Right ventricle myocardium inferior (tissue), 1 donor: ENCODE measurements around the gene G6PC2. TPM values are rescaled to one million over a fixed set of nuclear protein-coding genes. Genes with fewer than 3 reads are reported as not detected.
"Not testable (repeated sequence)": the region's sequence is repeated elsewhere in the genome, so short reads cannot be mapped to it uniquely, and the experiment has no call there.

ENCODE experiments used
- ATAC-seq: fragments of 200-7000 bp; cut with Tn5 transposase; one replicate; pipeline ENCODE4 v1.9.1; 2020; ENCODE audit warnings: mild to moderate bottlenecking, moderate library complexity
- DNase-seq: peaks from one replicate; pipeline ENCODE4 v3.0.0; 2021; ENCODE audit errors: missing footprints
- intact Hi-C: fragments of 100-400 bp; cut with DNase I; formaldehyde crosslinking; loops from one replicate; pipeline ENCODE4 v1.11.0; 2022
- long read RNA-seq: library from polyadenylated mRNA; unstranded; transcript quantifications from one replicate; pipeline ENCODE4 v2.0.0, GENCODE V29; 2021
- total RNA-seq: library from RNA; stranded (reverse); fragmentation: NEBNext Ultra II Directional; extraction: Animal tissue kit (Norgen Biotek cat#: 25700); gene quantifications from one replicate; pipeline ENCODE4 v1.2.1, GENCODE V29; 2021
- donor health status: DM: no; HTN: yes; CAD: no; lungs with severe emphysema.

Gene G6PC2, protein sequence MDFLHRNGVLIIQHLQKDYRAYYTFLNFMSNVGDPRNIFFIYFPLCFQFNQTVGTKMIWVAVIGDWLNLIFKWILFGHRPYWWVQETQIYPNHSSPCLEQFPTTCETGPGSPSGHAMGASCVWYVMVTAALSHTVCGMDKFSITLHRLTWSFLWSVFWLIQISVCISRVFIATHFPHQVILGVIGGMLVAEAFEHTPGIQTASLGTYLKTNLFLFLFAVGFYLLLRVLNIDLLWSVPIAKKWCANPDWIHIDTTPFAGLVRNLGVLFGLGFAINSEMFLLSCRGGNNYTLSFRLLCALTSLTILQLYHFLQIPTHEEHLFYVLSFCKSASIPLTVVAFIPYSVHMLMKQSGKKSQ
- not detected for total RNA-seq
- long read RNA-seq = 0 reads

- intact Hi-C loops = no loop called here
- ATAC-seq (no peak), DNase-seq (no peak)
These were observed at the start of gene G6PC2 for GRCh38 chr2:168901003-168901402. Gene G6PC2, plus strand, starts transcription at chr2:168901291. Its CDS starts 41 bp downstream, at chr2:168901332.

DNA sequence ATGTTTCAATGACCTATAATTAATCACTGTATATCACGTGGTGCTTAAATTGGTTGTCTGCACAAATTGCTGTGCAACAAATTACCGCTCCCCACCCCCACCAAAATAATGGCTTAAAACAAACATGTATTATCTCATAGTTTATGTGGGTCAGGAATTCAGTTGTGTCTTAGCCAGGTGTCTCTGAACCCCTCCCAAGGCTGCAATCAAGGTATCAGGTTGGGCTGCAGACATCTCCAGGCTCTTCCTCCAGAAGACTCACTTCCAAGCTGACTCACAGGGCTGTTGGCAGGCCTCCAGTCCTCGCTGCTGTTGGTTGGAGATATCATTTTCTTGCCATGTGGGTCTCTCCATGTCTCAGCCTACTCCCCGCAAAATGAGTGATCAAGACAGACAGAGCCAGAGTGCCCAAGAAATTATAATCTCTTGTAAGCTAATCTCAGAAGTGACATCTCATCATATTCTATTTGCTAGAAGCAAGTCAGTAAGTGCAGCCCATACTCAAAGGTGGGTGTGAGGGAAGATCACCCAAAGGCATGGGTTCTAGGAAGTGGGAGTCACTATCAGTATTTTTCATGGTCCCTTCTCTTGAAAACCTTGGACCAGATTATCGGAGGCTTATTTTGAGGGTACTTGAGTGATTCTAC is 49.3 kb upstream of the G6PC2 start:
- ATAC-seq = no peak
- DNase-seq = no peak
- intact Hi-C loops = loop anchor here (2.0 kb wide), 1 partner anchor 79 kb away; no protein-coding TSS in a partner anchor

GRCh38 chr2:168852481-168852880 is 48.6 kb upstream of the G6PC2 start:
- DNase-seq (no peak), ATAC-seq (no peak)
- intact Hi-C loops = no loop called here

- no peak for DNase-seq
- no peak for ATAC-seq
- intact Hi-C loops = no loop called here
These were observed 47.6 kb upstream of the G6PC2 start for GRCh38 chr2:168853471-168853870.

DNA sequence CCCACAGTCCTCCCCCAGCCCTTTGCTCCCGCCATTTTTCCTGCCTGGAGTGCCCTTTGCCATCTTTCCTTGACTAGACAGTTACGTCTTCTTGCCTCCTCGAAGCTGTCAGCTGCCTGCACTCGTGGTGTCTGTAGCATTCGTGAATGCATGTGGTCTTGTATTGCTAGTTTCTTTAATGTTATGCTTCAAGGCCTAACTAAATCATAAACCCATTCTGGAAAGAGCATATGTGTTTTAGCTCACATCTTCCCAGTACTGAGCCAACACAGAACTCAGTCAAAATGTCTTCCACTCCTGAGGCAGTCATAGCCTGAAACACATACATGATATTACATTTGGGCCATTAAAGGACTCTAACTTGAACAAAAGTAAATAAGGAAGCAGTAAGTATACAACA is 46.4 kb upstream of the G6PC2 start:
- no peak for ATAC-seq
- intact Hi-C loops = no loop called here
- DNase-seq = no peak

DNA sequence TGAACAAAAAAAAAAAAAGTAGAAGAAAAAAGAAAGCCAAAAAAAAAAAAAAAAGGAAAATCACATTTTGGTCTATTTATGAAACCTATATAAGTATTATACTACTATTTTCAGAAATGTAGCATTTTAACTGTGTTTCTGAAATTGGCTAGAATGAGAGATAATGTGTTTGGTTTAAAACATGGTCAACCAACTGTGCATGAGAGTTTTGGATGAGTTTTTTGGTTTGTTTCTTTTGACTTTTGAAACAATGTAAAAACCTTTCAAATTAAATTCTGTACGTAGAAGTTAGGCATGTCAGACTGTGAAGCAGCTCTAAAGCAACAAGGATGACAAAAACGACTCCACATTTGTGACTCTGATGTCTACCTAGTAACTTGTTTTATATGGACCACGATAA is 45.5 kb upstream of the G6PC2 start:
- intact Hi-C loops = no loop called here

GRCh38 chr2:168858146-168858545 is 42.9 kb upstream of the G6PC2 start:
- ATAC-seq = no peak

More for the DNA sequence above, 45.5 kb upstream of the G6PC2 start:
- DNase-seq (no peak), ATAC-seq (no peak)

DNA sequence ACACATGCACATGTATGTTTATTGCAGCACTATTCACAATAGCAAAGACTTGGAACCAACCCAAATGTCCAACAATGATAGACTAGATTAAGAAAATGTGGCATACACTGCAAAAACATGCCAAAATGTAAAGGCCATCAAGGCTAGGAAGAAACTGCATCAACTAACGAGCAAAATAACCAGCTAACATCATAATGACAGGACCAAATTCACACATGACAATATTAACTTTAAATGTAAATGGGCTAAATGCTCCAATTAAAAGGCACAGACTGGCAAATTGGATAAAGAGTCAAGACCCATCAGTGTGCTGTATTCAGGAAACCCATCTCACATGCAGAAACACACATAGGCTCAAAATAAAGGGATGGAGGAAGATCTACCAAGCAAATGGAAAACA is 33.9 kb upstream of the G6PC2 start:
- intact Hi-C loops, DNase-seq, ATAC-seq: not testable (repeated sequence)

More at GRCh38 chr2:168858146-168858545, 42.9 kb upstream of the G6PC2 start:
- no peak for DNase-seq
- intact Hi-C loops = no loop called here

- ATAC-seq = not testable (repeated sequence)
These were observed 30.7 kb upstream of the G6PC2 start for GRCh38 chr2:168870369-168870768.

DNA sequence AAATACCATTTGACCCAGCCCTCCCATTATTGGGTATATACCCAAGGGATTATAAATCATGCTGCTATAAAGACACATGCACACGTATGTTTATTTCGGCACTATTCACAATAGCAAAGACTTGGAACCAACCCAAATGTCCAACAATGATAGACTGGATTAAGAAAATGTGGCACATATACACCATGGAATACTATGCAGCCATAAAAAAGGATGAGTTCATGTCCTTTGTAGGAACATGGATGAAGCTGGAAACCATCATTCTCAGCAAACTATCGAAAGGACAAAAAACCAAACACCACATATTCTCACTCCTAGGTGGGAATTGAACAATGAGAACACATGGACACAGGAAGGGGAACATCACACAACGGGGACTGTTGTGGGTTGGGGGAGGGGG is 30.3 kb upstream of the G6PC2 start:
- DNase-seq, intact Hi-C loops, ATAC-seq: not testable (repeated sequence)

More at GRCh38 chr2:168870369-168870768, 30.7 kb upstream of the G6PC2 start:
- DNase-seq, intact Hi-C loops: not testable (repeated sequence)

GRCh38 chr2:168874368-168875054 is 26.6 kb upstream of the G6PC2 start:
- ATAC-seq = no peak
- no peak for DNase-seq
- intact Hi-C loops = no loop called here

- DNase-seq, intact Hi-C loops, ATAC-seq: not testable (repeated sequence)
These were observed 18.9 kb upstream of the G6PC2 start for GRCh38 chr2:168882163-168882562.

DNA sequence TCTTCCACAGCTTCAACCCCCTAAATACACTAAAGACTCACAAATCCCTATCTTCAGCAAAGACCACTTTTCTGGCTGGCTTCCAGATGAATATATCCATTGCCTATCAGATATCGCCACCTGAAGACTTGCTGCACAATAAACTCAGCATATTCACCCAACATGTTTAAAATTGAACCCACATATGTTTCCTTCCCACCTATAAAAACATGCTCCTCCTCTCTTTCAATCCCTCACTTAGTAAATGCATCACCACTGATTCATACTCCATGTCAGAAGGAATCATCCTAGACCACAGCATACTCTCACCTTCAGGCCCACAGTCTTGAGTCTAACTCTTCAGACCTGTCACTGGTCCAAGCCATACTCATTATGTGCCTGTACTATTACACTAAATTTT is 16.1 kb upstream of the G6PC2 start:
- intact Hi-C loops = no loop called here
- DNase-seq (no peak), ATAC-seq (no peak)

DNA sequence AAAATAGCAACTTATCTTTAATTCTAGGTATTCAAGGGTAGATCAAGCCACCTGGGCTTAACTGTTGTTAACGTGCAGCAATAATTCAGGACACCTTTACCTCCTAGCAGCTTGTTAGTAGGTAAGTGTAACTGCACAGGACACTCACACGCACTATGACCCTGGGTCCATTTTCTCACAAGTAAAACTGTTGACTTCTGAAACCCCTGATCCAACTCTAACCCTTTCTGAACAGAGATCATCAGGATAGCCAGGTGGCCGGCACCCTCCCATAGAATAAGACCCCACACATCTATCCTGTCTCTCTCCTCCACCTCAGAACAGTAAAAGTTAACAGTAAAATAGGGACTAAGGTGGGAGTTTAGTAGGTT is 11.5 kb upstream of the G6PC2 start:
- no peak for DNase-seq
- intact Hi-C loops = no loop called here
- no peak for ATAC-seq

DNA sequence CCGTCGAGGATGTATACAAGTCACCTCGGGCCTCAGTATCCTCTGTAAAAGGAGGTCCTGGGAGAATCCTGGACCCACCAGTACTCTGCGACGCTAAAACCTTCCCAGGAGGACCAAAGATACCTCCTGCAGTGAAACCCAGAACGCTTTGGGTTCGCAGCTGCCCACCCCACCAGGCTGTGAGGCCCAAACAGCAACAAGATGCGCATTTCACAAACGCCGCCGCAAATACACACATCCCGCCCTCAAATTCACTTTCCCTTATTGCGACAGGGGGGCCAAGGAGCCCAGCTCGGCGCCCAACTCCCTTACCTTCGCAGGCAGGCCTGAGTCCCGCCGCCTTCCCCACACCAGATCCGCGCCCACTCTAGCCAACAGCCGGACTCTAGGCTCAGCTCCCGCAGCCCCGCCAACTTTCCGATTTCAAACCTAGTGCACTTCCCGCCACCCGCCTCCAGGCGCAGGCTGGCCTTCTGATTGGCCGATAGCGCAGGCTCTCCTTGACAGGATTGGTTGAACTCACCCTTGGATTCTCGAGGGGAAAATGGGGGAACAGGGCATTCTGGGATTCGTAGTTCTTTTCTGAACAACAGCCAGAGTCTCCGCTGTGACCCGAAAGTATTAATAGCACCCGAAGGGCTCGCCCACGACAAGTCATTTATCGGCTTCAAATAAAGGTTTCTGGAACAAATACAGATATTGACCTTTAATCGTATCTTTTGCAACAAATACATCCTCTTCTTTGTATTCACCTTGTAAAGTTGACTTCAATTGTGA is 10.9 kb upstream of the G6PC2 start, which contains the start of gene SPC25:
TSS of gene SPC25 (minus strand) at position 425 of the 777 bp plus-strand sequence. CDS start 911 bp downstream, outside the sequence.
- DNase-seq (peak; percentile 91), ATAC-seq (peak; percentile 96)
- intact Hi-C loops = no loop called here

- intact Hi-C loops = no loop called here
- DNase-seq (no peak), ATAC-seq (no peak)
These were observed 8.8 kb upstream of the G6PC2 start for GRCh38 chr2:168892327-168892726.

- intact Hi-C loops = no loop called here
- no peak for ATAC-seq
- no peak for DNase-seq
These were observed 7.0 kb upstream of the G6PC2 start for GRCh38 chr2:168894101-168894500.

DNA sequence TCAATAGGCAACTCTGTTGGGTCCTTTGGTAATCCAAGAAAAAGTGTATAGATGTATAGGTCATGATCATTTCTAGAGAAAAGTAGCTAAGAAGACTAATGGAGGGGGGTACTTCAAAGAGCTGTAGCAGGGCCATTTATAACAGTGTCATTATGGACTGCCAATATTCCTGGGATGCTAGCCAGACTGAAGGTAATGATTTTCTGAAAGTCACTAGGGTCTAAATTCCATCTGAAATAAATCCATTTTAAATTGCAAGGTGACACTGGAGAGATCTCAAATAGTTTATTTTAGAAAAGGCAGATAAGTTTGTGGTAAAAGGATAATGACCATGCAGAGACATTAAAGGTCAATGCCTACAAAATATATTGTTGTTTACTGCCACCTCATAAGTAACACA is 6.4 kb upstream of the G6PC2 start:
- intact Hi-C loops = no loop called here
- ATAC-seq (no peak), DNase-seq (no peak)

- DNase-seq = no peak
- intact Hi-C loops = no loop called here
- ATAC-seq = no peak
These were observed 5.3 kb upstream of the G6PC2 start for GRCh38 chr2:168895771-168896170.
